Body of pancreas (tissue), 4 donors: ENCODE data around the gene IFRD1. TPM values are rescaled to one million over a fixed set of nuclear protein-coding genes. Genes with fewer than 3 reads are reported as not detected.

Experiments used
- ATAC-seq: fragments of 150-250 bp; one replicate; pipeline ENCODE4 v1.9.1; 2016
- DNase-seq, 4 donors: peaks; one replicate each; pipeline ENCODE4 v3.0.0-alpha.2; 2019
- H3K27ac ChIP-seq, 4 donors: fragments of 200-600 bp; sonication (generic); 1 replicate in 3 of 4; 2 replicates in 1 of 4; pipeline versions ENCODE4 v1.5.1 to v1.6.1; 2016 to 2019; ENCODE audit warnings: mild to moderate bottlenecking in 1 of 4, mixed read lengths in 1 of 4, moderate library complexity in 1 of 4
- H3K27me3 ChIP-seq, 2 donors: fragments of 200-600 bp; sonication (generic); one replicate each; pipeline ENCODE4 v1.6.0; 2016; ENCODE audit warnings: mild to moderate bottlenecking in 1 of 2
- H3K36me3 ChIP-seq, 2 donors: fragments of 200-600 bp; sonication (generic); replicated peaks in 1 of 2; 2 replicates each; pipeline ENCODE4 v1.5.1; 2016; ENCODE audit warnings: low read depth in 2 of 2; ENCODE audit not compliant: insufficient read depth in 1 of 2
- H3K4me1 ChIP-seq: fragments of 200-600 bp; sonication (generic); one replicate; pipeline ENCODE4 v1.6.0; 2016
- H3K4me3 ChIP-seq, 2 donors: fragments of 200-600 bp; sonication (generic); 1 replicate in 1 of 2; 2 replicates in 1 of 2; pipeline ENCODE4 v1.5.1; 2016 to 2019
- H3K9me3 ChIP-seq, 3 donors: fragments of 200-600 bp; sonication (generic); 1 replicate in 2 of 3; 2 replicates in 1 of 3; pipeline ENCODE4 v1.5.1; 2016
- CTCF ChIP-seq, 7 experiments: fragments of 450-650 bp in 4 of 7; fragments of 200-600 bp in 3 of 7; sonication (generic) in 3 of 7; IDR thresholded peaks; one replicate each; pipeline ENCODE4 v1.5.1; 2016 to 2019; ENCODE audit warnings: antibody characterized with exemption in 7 of 7
- POLR2A ChIP-seq, 3 donors: fragments of 450-650 bp; IDR thresholded peaks; one replicate each; pipeline ENCODE4 v1.6.1; 2016; ENCODE audit warnings: antibody characterized with exemption in 3 of 3, mild to moderate bottlenecking in 2 of 3
- WGBS, 2 donors: methylation state at CpG; one replicate each; pipeline ENCODE4 v1.1.5; 2017; 5-methylcytosine and 5-hydroxymethylcytosine counted together
- intact Hi-C: fragments of 100-400 bp; cut with DNase I; formaldehyde crosslinking; loops from one replicate; pipeline ENCODE4 v1.15.1; 2023
- total RNA-seq, 2 donors: library from RNA; depleted of rRNA; stranded (reverse); fragments of >200 nt; gene quantifications; one replicate each; pipeline ENCODE4 v1.1.0, GENCODE V29; 2016

The IFRD1 gene
- total RNA-seq, 2 donors from 2014 or later, result 119 to 154 TPM

- H3K27me3 ChIP-seq, result no peaks in the 10 kb centered on the region
- WGBS, 2 donors, result 65 to 88% methylated on average over 1 of the region's 1 CpG
- no peaks in the 10 kb centered on the region for H3K9me3 ChIP-seq
- DNase-seq (no peak), ATAC-seq (no peak)
- no peaks in the 10 kb centered on the region for H3K4me1 ChIP-seq
- H3K27ac ChIP-seq, result no peak overlapping the region
- H3K4me3 ChIP-seq, result no peak overlapping the region
- intact Hi-C loops, result no loop called here
- TF ChIP-seq POLR2A (IDR thresholded peaks at IDR 0.05), result no peak
- TF ChIP-seq CTCF (IDR thresholded peaks at IDR 0.05), result no peak
- H3K36me3 ChIP-seq, result no peaks in the 10 kb centered on the region
Observed at GRCh38 chr7:112410092-112410491, 40.2 kb upstream of the IFRD1 start.

GRCh38 chr7:112411186-112411795 lies 39.0 kb upstream of the IFRD1 start:
- DNase-seq, result peak; percentile 29 to 51 (median 36)
- intact Hi-C loops, result no loop called here
- Histone ChIP-seq H3K27me3 (no peaks in the 10 kb centered on the region), H3K4me3 (no peak overlapping the region), H3K36me3 (no peaks in the 10 kb centered on the region), H3K4me1 (no peaks in the 10 kb centered on the region), H3K27ac (no peak overlapping the region), H3K9me3 (no peaks in the 10 kb centered on the region)
- 34 to 35% methylated on average over 7 of the region's 7 CpGs for WGBS, 2 donors
- peak; percentile 22 to 68 (median 56) for TF ChIP-seq CTCF (IDR thresholded peaks at IDR 0.05)
- no peak for TF ChIP-seq POLR2A (IDR thresholded peaks at IDR 0.05)
- peak; percentile 55 for ATAC-seq

- H3K36me3 ChIP-seq, result no peaks in the 10 kb centered on the region
- DNase-seq (peak in 1 of 4 donors; percentile 28), ATAC-seq (peak; percentile 78)
- TF ChIP-seq CTCF (IDR thresholded peaks at IDR 0.05) (peak in 6 of 7 experiments; percentile 47 to 73 (median 64)), POLR2A (IDR thresholded peaks at IDR 0.05) (no peak)
- no peaks in the 10 kb centered on the region for H3K27me3 ChIP-seq
- intact Hi-C loops, result no loop called here
- no peaks in the 10 kb centered on the region for H3K4me1 ChIP-seq
- H3K4me3 ChIP-seq, result no peak overlapping the region
- H3K9me3 ChIP-seq, result no peaks in the 10 kb centered on the region
- 1 to 4% methylated on average over 3 of the region's 3 CpGs for WGBS, 2 donors
- no peak overlapping the region for H3K27ac ChIP-seq
Observed at GRCh38 chr7:112414855-112415490, 35.3 kb upstream of the IFRD1 start.

- Histone ChIP-seq H3K9me3 (no peaks in the 10 kb centered on the region), H3K4me3 (no peak overlapping the region), H3K27me3 (no peaks in the 10 kb centered on the region), H3K36me3 (no peaks in the 10 kb centered on the region), H3K27ac (no peak overlapping the region), H3K4me1 (no peaks in the 10 kb centered on the region)
- ATAC-seq (no peak), DNase-seq (no peak)
- TF ChIP-seq POLR2A (IDR thresholded peaks at IDR 0.05) (no peak), CTCF (IDR thresholded peaks at IDR 0.05) (no peak)
- intact Hi-C loops, result no loop called here
- WGBS, 2 donors, result 54 to 57% methylated on average over 4 of the region's 4 CpGs
Observed at GRCh38 chr7:112416127-112416526, 34.1 kb upstream of the IFRD1 start.
